Measurements from ENCODE around the gene TCP10L.
"Not testable (repeated sequence)": the region's sequence is repeated elsewhere in the genome, so short reads cannot be mapped to it uniquely, and the experiment has no call there.

Gene TCP10L, protein sequence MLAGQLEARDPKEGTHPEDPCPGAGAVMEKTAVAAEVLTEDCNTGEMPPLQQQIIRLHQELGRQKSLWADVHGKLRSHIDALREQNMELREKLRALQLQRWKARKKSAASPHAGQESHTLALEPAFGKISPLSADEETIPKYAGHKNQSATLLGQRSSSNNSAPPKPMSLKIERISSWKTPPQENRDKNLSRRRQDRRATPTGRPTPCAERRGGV

DNA sequence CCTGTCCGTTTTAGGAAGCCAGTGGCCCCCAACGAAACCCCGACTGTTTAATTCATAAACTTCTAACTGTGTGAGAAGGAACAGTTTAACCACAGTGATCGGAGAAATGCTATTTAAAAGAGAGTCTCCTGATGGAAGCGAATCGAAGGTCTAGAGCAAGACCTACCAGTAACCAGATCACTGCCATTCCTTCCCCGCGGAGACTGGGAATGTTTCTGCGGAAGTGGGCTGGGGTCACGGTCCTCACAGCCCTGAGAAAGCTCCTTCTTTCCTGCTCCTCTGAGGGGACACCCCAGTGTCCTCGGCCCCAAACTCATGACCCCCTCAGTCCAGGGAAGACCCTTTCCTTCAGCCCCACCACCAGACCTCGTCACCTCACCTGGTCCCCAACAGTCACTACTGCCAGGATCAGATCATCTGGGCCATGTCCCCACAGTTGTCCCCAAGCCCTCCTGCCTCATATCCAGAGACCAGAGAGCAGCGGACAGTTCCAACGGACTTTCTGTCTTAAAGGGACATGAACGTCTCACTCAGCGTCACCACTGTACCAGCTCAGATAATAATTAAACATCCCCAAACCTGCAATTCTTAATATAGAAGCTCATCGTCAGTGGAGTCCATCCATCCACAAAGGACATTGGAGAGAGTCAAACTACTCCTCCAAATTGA, at the start of gene TCP10L:
TCP10L (minus strand) TSS at position 482 of the 669 bp plus-strand sequence. CDS start 1,219 bp downstream, outside the sequence.
- DNase-seq (ENCODE audit: insufficient read length, low spot score) (no peak), FAIRE-seq (no peak)
- TF ChIP-seq, protein P1, sequence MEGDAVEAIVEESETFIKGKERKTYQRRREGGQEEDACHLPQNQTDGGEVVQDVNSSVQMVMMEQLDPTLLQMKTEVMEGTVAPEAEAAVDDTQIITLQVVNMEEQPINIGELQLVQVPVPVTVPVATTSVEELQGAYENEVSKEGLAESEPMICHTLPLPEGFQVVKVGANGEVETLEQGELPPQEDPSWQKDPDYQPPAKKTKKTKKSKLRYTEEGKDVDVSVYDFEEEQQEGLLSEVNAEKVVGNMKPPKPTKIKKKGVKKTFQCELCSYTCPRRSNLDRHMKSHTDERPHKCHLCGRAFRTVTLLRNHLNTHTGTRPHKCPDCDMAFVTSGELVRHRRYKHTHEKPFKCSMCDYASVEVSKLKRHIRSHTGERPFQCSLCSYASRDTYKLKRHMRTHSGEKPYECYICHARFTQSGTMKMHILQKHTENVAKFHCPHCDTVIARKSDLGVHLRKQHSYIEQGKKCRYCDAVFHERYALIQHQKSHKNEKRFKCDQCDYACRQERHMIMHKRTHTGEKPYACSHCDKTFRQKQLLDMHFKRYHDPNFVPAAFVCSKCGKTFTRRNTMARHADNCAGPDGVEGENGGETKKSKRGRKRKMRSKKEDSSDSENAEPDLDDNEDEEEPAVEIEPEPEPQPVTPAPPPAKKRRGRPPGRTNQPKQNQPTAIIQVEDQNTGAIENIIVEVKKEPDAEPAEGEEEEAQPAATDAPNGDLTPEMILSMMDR (IDR thresholded peaks at IDR 0.05; ENCODE audit: insufficient read depth, missing control alignments), result no peak

DNA sequence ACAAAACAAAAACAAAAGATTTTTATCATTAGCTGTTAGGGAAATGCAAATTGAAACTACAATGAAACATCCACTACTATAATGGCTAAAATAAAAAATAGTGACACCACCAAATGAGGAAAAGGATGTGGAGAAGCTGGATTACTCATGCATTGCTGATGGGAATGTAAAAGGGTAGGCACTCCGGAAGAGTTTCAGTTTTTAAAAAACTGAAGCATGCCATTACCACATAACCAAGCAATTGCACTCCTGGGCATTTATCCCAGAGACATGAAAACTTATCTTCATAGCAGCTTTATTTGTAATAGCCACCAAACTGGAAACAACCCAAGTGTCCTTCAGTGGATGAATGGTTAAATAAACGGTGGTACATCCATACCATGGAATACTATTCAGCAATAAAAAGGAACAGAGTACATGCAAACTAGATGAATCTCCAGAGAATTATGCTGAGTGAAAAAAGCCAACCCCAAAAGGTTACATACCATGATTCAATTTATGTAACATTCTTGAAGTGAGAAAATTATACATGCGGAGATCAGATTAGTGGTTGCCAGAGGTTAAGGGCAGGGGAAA, 41.4 kb upstream of the TCP10L start:
- TF ChIP-seq, protein P1 (IDR thresholded peaks at IDR 0.05; ENCODE audit: insufficient read depth, missing control alignments), result no peak
- FAIRE-seq (no peak), DNase-seq (ENCODE audit: insufficient read length, low spot score) (no peak)

DNA sequence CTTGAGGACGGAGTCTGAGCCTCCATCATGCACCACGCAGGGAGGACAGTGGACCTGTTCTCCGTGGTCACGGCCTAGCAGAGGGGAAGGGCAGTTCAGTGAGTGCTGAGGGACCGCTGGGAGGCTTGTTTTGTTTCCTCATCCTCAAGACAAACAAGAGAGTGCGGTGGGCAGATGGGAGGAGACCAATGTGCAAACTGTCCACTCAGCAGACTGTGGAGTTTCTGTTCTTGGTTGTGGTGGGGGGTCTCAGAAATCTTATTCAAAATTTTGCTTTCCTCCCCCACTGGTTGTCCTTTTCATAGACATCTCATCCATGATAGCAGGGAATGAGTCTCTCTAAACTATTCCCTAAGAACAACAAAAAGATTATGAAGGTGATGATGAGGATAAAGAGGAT, 32.9 kb upstream of the TCP10L start:
- not testable (repeated sequence) for DNase-seq (ENCODE audit: insufficient read length, low spot score); FAIRE-seq

DNA sequence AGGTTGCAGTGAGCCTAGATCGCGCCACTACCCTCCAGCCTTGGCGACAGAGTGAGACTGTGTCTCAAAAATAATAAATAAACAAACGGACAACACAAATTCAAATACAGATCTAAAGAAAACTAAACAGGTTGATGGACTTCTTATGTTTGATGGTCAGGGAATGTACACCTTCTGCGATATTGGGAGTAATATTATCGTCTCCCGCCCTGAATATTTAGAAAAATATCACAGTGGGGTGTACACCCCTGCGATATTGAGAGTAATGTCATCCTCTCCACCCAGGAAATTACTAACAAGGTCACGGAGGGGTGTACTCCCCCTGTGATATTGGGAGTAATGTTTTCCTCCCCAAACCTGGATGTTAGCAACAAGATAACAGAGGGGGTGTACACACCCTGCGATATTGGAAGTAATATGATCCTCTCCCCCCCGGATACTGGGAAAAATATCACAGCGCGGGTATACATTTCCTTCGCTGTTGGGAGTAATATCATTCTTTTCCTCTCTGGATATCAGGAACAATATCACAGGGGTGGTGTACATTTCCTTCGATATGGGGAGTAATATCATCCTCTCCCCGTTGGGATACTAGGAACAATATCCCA, 28.2 kb upstream of the TCP10L start:
- FAIRE-seq, result no peak
- DNase-seq (ENCODE audit: insufficient read length, low spot score), result no peak
- TF ChIP-seq, protein P1 (IDR thresholded peaks at IDR 0.05; ENCODE audit: insufficient read depth, missing control alignments), result no peak

DNA sequence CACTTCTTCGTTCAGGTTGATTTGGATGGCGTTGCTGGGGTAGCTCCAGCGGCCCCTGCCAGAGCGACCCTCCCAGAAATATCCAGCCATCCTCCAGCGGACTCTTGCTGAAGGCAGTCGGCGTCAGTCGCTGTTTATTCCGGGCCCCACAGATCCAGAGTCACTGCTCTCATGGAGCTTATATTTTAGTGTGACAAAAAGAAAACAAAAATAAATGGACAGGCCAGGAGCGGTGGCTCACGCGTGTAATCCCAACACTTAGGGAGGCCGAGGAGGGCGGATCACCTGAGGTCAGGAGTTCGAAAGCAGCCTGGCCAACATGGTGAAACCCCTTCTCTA, 27.6 kb upstream of the TCP10L start:
- TF ChIP-seq, protein P1 (IDR thresholded peaks at IDR 0.05; ENCODE audit: insufficient read depth, missing control alignments), result no peak
- FAIRE-seq (no peak), DNase-seq (ENCODE audit: insufficient read length, low spot score) (no peak)

DNA sequence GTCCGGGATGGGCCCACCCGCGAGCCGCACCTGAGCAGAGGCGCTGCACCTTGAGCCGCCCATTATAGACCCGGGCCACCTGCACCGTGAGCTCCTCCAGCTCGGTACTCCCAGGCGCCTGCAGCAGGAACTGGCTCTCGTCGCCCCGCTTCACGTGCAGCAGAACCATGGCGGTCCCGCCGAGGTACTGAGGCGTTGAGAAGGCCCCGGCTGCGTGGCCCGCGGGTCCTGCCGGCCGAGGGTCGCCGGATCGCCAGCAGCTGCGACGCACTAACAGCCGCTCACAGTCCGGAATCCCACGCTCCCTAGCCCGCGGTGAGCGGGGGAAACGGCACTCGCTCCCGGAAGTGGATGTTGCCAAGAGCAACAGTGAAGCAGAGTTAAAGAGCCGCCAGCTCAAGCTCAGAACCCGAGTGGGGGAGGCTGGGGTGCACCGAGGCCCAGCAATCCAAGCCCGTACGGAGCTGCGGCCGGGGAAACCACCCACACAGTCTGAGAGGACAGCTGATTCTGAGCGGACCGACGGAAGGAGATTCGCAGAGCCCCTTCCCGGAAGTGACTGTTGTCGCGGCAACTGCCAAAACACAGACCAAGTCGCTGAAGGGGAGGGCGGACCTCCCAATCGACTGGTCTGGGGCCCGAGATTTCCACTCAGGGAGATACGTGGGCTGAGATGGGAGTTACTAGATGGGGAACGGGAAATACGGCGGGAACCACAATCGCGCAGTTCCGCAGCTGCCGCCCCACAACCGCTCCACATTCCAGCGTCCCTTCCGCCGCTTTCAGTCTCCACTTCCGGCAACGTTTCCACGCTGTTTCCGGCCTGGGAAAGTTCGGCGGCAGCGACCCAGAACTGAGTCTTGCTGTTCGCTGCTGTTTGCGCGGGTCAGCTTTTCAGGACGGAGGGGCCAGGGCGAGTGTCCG, 27.0 kb upstream of the TCP10L start, which contains the start of gene CFAP298:
CFAP298 (minus strand) TSS at position 303 of the 924 bp plus-strand sequence; CDS start at position 169, 134 bp downstream.
- FAIRE-seq (no peak), DNase-seq (ENCODE audit: insufficient read length, low spot score) (peak; percentile 53)
- TF ChIP-seq, protein P1 (IDR thresholded peaks at IDR 0.05; ENCODE audit: insufficient read depth, missing control alignments), result no peak
